Measurements from ENCODE around the gene NUDT19.
A peak's percentile ranks its signal among the peaks of the same experiment; 100 is the strongest.

Gene NUDT19

DNA sequence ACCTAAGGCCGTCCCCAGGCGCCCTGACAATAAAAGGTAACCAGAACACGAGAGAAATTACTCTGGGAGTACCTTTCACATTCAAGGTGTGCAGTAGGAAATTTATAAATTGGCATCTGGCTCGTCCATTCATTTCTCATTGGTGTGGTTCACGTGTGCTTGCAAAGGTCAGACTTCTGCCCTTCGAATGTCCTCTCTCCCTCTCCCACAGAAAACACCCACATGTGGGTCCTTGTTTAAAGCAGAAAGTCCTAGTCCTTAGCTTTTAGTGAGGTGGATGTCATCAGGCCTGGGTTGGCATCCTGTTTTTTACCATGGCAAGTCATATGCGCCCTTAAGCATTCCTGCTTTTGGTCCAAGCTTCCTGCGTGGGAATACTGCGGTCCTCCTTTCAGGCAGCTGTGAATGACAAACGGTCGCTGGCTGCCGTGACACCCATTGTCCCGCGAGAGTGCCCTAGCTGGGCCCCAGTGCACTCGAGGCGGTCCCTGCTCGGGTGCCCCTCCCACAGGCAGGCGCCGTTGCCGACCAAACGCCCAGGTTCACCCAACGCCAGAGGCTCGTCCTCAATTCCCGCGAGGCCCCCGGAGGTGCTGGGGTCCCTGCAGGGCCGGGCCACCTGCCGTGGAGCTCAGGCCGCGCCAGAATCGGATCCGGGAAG is at the start of gene NUDT19:
Gene NUDT19 (plus strand): TSS at position 531 of the 661 bp plus-strand sequence. CDS start 140 bp downstream, outside the sequence.
- Histone ChIP-seq H3K9me3 (ENCODE audit: insufficient read depth, low read depth, low read length) (no peaks in the 10 kb centered on the region), H3K4me2 (ENCODE audit: low read depth, low read length, poor library complexity, severe bottlenecking) (peak within 1 kb of the TSS; percentile 92), H3K36me3 (ENCODE audit: insufficient read depth, low read length) (no peaks in the 10 kb centered on the region), H3F3A (ENCODE audit: low read depth) (no peaks in the 10 kb centered on the region), H4K20me1 (ENCODE audit: insufficient read depth, low read length, poor library complexity, severe bottlenecking) (peaks cover 31% of the 10 kb centered on the region), H3K79me2 (ENCODE audit: insufficient read depth, low read length) (peaks cover 56% of the 10 kb centered on the region), H3K9me2 (replicated peaks; ENCODE audit: low read depth, low read length) (no peaks in the 10 kb centered on the region), H2AFZ (ENCODE audit: low read length) (peak within 1 kb of the TSS; percentile 94), H3K4me3 (ENCODE audit: low read length, poor library complexity, severe bottlenecking) (peak within 1 kb of the TSS; percentile 100), H3K27me3 (ENCODE audit: insufficient read depth, low read length, poor library complexity, severe bottlenecking) (no peaks in the 10 kb centered on the region), H3K9ac (ENCODE audit: low read depth, low read length, poor library complexity, severe bottlenecking) (peak within 1 kb of the TSS; percentile 97), H3K4me1 (ENCODE audit: insufficient read depth, low read length, poor library complexity, severe bottlenecking) (peaks cover 37% of the 10 kb centered on the region)
- TF ChIP-seq EZH2phosphoT487 (IDR thresholded peaks at IDR 0.05; ENCODE audit: borderline replicate concordance) = no peak
- TF ChIP-seq, protein P1, sequence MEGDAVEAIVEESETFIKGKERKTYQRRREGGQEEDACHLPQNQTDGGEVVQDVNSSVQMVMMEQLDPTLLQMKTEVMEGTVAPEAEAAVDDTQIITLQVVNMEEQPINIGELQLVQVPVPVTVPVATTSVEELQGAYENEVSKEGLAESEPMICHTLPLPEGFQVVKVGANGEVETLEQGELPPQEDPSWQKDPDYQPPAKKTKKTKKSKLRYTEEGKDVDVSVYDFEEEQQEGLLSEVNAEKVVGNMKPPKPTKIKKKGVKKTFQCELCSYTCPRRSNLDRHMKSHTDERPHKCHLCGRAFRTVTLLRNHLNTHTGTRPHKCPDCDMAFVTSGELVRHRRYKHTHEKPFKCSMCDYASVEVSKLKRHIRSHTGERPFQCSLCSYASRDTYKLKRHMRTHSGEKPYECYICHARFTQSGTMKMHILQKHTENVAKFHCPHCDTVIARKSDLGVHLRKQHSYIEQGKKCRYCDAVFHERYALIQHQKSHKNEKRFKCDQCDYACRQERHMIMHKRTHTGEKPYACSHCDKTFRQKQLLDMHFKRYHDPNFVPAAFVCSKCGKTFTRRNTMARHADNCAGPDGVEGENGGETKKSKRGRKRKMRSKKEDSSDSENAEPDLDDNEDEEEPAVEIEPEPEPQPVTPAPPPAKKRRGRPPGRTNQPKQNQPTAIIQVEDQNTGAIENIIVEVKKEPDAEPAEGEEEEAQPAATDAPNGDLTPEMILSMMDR (conservative IDR thresholded peaks at IDR 0.05; ENCODE audit: low read length) = no peak

DNA sequence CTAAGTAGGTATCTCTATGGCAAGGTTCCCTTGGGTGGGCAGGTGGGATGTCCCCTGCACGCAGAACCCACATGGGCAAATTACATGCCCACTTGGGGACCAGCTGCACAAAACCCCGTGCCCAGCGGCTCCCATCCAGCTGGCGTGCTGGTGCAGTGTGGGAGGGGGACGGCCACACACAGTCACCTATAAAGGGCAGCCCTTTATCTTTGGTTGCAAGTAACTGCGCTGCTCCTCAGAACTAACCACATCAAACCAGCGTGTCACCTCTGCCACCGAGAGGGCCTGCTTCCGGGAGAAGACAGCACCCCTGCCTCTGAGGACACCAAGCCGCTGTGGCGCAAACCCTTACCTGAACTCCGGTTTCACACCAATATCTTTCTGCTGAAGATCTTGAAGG is 48.9 kb upstream of the NUDT19 start:
- Histone ChIP-seq H2AFZ (ENCODE audit: low read length) (no peak overlapping the region), H3K9ac (ENCODE audit: low read depth, low read length, poor library complexity, severe bottlenecking) (no peak overlapping the region), H3K9me2 (replicated peaks; ENCODE audit: low read depth, low read length) (no peaks in the 10 kb centered on the region), H3K9me3 (ENCODE audit: insufficient read depth, low read depth, low read length) (no peaks in the 10 kb centered on the region), H3K27me3 (ENCODE audit: insufficient read depth, low read length, poor library complexity, severe bottlenecking) (no peaks in the 10 kb centered on the region), H3K4me2 (ENCODE audit: low read depth, low read length, poor library complexity, severe bottlenecking) (peak overlapping the region; percentile 63), H3K79me2 (ENCODE audit: insufficient read depth, low read length) (no peaks in the 10 kb centered on the region), H3K36me3 (ENCODE audit: insufficient read depth, low read length) (peaks cover 83% of the 10 kb centered on the region), H4K20me1 (ENCODE audit: insufficient read depth, low read length, poor library complexity, severe bottlenecking) (peaks cover 7% of the 10 kb centered on the region), H3F3A (ENCODE audit: low read depth) (peaks cover 7% of the 10 kb centered on the region), H3K4me1 (ENCODE audit: insufficient read depth, low read length, poor library complexity, severe bottlenecking) (peaks cover 19% of the 10 kb centered on the region), H3K4me3 (ENCODE audit: low read length, poor library complexity, severe bottlenecking) (peak overlapping the region; percentile 28)
- no peak for TF ChIP-seq EZH2phosphoT487 (IDR thresholded peaks at IDR 0.05; ENCODE audit: borderline replicate concordance)
- TF ChIP-seq, protein P1 (conservative IDR thresholded peaks at IDR 0.05; ENCODE audit: low read length) = no peak

GRCh38 chr19:32646556-32646955 is 45.1 kb upstream of the NUDT19 start:
- TF ChIP-seq, protein P1 (conservative IDR thresholded peaks at IDR 0.05; ENCODE audit: low read length) = no peak
- TF ChIP-seq EZH2phosphoT487 (IDR thresholded peaks at IDR 0.05; ENCODE audit: borderline replicate concordance) = no peak
- H2AFZ ChIP-seq (ENCODE audit: low read length) = no peak overlapping the region
- peaks cover 19% of the 10 kb centered on the region for H3K4me1 ChIP-seq (ENCODE audit: insufficient read depth, low read length, poor library complexity, severe bottlenecking)
- no peak overlapping the region for H3K4me2 ChIP-seq (ENCODE audit: low read depth, low read length, poor library complexity, severe bottlenecking)
- H3K79me2 ChIP-seq (ENCODE audit: insufficient read depth, low read length) = peaks cover 8% of the 10 kb centered on the region; the same call in 1 of the 2 replicates
- H3K4me3 ChIP-seq (ENCODE audit: low read length, poor library complexity, severe bottlenecking) = no peak overlapping the region
- no peaks in the 10 kb centered on the region for H3K9me2 ChIP-seq (replicated peaks; ENCODE audit: low read depth, low read length)
- peaks cover 7% of the 10 kb centered on the region for H3F3A ChIP-seq (ENCODE audit: low read depth)
- no peak overlapping the region for H3K9ac ChIP-seq (ENCODE audit: low read depth, low read length, poor library complexity, severe bottlenecking)
- no peaks in the 10 kb centered on the region for H3K27me3 ChIP-seq (ENCODE audit: insufficient read depth, low read length, poor library complexity, severe bottlenecking)
- H3K36me3 ChIP-seq (ENCODE audit: insufficient read depth, low read length) = peaks cover 82% of the 10 kb centered on the region; the same call in 1 of the 2 replicates
- H4K20me1 ChIP-seq (ENCODE audit: insufficient read depth, low read length, poor library complexity, severe bottlenecking) = peaks cover 20% of the 10 kb centered on the region
- H3K9me3 ChIP-seq (ENCODE audit: insufficient read depth, low read depth, low read length) = no peaks in the 10 kb centered on the region
